ENCODE measurements around the gene LENEP.

DNA sequence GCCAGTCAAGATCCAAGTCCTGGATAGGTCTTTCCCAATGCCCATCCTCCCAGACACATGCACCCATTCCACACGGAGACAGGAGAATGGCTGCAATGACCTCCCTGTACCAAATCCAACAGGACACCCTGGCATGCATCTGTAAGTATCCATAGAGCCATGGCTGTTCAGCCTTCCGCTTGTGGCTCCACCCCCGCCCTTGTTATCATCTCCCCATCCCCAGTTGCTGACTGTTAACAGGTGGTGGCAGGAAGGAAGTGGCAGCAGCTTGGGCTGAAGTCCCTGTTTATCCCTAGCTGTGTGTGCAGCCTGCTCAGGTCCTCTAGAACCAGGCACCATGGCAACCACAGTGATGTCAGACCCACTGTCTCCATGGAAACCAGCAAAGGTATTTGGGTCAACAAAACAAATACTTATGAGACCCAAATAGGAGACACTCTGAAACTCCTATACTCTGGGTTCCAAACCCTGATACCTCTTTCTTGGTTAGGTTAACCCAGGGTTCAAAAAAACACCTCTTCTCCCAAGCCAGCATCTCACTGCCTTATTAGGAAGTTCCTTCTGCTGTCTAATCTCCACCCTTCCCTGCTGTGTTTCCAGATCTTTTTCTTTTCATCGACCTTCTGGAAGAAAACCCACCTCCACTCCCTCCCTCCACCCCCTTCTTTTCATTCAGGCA is 38.2 kb upstream of the LENEP start:
- TF ChIP-seq, protein P1, sequence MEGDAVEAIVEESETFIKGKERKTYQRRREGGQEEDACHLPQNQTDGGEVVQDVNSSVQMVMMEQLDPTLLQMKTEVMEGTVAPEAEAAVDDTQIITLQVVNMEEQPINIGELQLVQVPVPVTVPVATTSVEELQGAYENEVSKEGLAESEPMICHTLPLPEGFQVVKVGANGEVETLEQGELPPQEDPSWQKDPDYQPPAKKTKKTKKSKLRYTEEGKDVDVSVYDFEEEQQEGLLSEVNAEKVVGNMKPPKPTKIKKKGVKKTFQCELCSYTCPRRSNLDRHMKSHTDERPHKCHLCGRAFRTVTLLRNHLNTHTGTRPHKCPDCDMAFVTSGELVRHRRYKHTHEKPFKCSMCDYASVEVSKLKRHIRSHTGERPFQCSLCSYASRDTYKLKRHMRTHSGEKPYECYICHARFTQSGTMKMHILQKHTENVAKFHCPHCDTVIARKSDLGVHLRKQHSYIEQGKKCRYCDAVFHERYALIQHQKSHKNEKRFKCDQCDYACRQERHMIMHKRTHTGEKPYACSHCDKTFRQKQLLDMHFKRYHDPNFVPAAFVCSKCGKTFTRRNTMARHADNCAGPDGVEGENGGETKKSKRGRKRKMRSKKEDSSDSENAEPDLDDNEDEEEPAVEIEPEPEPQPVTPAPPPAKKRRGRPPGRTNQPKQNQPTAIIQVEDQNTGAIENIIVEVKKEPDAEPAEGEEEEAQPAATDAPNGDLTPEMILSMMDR (IDR thresholded peaks at IDR 0.05; ENCODE audit: low read length): no peak
- TF ChIP-seq EZH2 (optimal IDR thresholded peaks at IDR 0.05; ENCODE audit: low read depth, low read length): no peak
